Caco-2 (cell line): ENCODE results near the gene ZNF605. TPM values are rescaled to one million over a fixed set of nuclear protein-coding genes. Genes with fewer than 3 reads are reported as not detected.
A peak's percentile ranks its signal among the peaks of the same experiment; 100 is the strongest.

Experiments
- BruUV-seq: library from RNA; stranded (reverse); fragments of 400-500 nt; replicated peaks from 2 replicates; lab custom pipeline; 2021; lab: Mats Ljungman, UMichigan
- CTCF ChIA-PET: fragments of 300-600 bp; sonication (Branson Sonifier 250); formaldehyde crosslinking; loops from one replicate; lab custom pipeline; 2022; ENCODE audit warnings: antibody characterized with exemption; lab: Charles Lee
- POLR2A ChIA-PET: fragments of 300-600 bp; sonication (Branson Sonifier 250); formaldehyde crosslinking; loops from one replicate; lab custom pipeline; 2022; ENCODE audit warnings: antibody characterized with exemption; lab: Charles Lee
- DNase-seq, 2 experiments: peaks; one replicate each; pipeline versions ENCODE4 v3.0.0 to v3.0.0-alpha.2; 2020 to 2022
- H3K27me3 ChIP-seq: replicated peaks from 2 replicates; pipeline ENCODE4 v1.6.0; 2011; ENCODE audit warnings: low read length; ENCODE audit not compliant: control insufficient read depth, insufficient read depth
- H3K36me3 ChIP-seq: 2 replicates; pipeline ENCODE4 v1.5.1; 2011; ENCODE audit warnings: low read length; ENCODE audit not compliant: control insufficient read depth, insufficient read depth
- H3K4me1 ChIP-seq: fragments of 250-450 bp; sonication (Bioruptor Pico); 2 replicates; pipeline ENCODE4 v1.5.1; 2020; ENCODE audit warnings: mild to moderate bottlenecking
- H3K4me3 ChIP-seq: 2 replicates; pipeline ENCODE4 v1.5.1; 2011; ENCODE audit warnings: low read depth, mild to moderate bottlenecking, control low read depth, low read length
- H3K9me3 ChIP-seq: fragments of 250-450 bp; sonication (Bioruptor Pico); 2 replicates; pipeline ENCODE4 v1.5.1; 2020; ENCODE audit warnings: mild to moderate bottlenecking, moderate library complexity
- H3K27ac Mint-ChIP-seq: one replicate; pipeline ENCODE4 v1.8.0; 2022; ENCODE audit warnings: mixed read lengths; ENCODE audit not compliant: unreplicated experiment
- H3K27me3 Mint-ChIP-seq: one replicate; pipeline ENCODE4 v1.8.0; 2022; ENCODE audit warnings: mixed read lengths; ENCODE audit not compliant: insufficient read depth, unreplicated experiment
- H3K36me3 Mint-ChIP-seq: one replicate; pipeline ENCODE4 v1.8.0; 2022; ENCODE audit warnings: mild to moderate bottlenecking, mixed read lengths; ENCODE audit not compliant: insufficient read depth, unreplicated experiment
- H3K4me1 Mint-ChIP-seq: one replicate; pipeline ENCODE4 v1.8.0; 2022; ENCODE audit warnings: low read depth, mixed read lengths; ENCODE audit not compliant: unreplicated experiment
- H3K4me3 Mint-ChIP-seq: one replicate; pipeline ENCODE4 v1.8.0; 2022; ENCODE audit warnings: mild to moderate bottlenecking, moderate library complexity, mixed read lengths; ENCODE audit not compliant: unreplicated experiment
- H3K9me3 Mint-ChIP-seq: one replicate; pipeline ENCODE4 v1.8.0; 2022; ENCODE audit warnings: mixed read lengths; ENCODE audit not compliant: unreplicated experiment
- intact Hi-C: fragments of 100-400 bp; cut with micrococcal nuclease; formaldehyde crosslinking; loops from one replicate; pipeline ENCODE4 v1.10.0; 2022; ENCODE audit not compliant: unreplicated experiment
- total RNA-seq: library from RNA; stranded (reverse); gene quantifications from 2 replicates; pipeline ENCODE4 v1.2.3, GENCODE V29; 2022
- TF ChIP-seq, protein P1 (sequence below), 2 experiments: fragments of 200-600 bp in 1 of 2; IDR thresholded peaks; 1 replicate in 1 of 2; 2 replicates in 1 of 2; pipeline versions ENCODE4 v1.5.1 to v1.8.0; 2011 to 2022; ENCODE audit warnings: antibody characterized with exemption in 1 of 2, control low read depth in 1 of 2, inconsistent platforms in 1 of 2, low read depth in 1 of 2, low read length in 1 of 2, mild to moderate bottlenecking in 1 of 2, moderate library complexity in 1 of 2; ENCODE audit not compliant: insufficient read depth in 1 of 2, severe bottlenecking in 1 of 2, unreplicated experiment in 1 of 2

ZNF605 gene
- total RNA-seq, 1 experiment from 2014 or later = 7.1 TPM

DNA sequence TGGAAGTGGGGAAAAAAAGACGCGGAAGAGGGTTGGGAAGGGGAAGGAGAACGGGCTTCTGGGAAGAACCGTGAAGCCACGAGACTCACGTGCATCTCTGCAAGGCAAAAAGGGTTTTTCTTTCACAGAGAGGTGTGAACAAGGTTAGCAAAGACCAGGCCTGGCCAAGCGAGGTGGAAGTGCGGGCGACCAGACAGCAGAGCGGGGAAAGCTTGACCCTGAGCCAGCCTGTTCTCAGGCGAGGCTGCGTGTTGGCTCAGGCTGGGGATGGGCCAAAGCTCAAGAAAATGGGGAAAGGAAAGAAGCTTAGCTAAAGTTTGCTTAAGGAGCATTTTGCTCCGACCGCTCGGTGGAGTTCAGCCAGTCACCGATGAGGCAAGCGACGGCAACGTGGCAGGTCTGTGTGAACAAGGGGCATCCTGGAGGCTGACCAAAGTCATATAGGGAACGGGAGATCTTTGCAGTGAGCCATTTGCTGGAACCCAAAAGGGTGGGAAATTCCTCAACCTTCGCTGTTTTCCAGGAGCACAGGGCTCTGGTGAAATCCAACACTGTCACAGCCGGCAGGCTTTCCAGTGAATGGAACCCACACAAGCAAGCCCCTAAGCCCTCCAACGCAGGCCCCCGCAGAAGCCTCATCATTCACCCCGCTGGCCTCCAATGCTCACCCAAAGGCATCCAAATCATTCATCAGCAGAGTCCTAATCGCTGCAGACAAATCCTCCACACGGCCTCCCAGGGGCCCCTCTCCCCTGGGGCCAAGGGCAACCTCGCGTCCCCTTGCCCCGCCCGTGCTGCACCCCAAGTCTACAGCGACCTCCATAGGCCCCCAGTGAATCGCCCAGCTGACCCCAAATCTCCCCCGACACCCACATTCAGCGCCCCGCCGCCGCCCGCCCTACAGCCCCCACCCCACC is 754 bp downstream of the ZNF605 start:
- TF ChIP-seq, protein P1, sequence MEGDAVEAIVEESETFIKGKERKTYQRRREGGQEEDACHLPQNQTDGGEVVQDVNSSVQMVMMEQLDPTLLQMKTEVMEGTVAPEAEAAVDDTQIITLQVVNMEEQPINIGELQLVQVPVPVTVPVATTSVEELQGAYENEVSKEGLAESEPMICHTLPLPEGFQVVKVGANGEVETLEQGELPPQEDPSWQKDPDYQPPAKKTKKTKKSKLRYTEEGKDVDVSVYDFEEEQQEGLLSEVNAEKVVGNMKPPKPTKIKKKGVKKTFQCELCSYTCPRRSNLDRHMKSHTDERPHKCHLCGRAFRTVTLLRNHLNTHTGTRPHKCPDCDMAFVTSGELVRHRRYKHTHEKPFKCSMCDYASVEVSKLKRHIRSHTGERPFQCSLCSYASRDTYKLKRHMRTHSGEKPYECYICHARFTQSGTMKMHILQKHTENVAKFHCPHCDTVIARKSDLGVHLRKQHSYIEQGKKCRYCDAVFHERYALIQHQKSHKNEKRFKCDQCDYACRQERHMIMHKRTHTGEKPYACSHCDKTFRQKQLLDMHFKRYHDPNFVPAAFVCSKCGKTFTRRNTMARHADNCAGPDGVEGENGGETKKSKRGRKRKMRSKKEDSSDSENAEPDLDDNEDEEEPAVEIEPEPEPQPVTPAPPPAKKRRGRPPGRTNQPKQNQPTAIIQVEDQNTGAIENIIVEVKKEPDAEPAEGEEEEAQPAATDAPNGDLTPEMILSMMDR (IDR thresholded peaks at IDR 0.05; ENCODE audit: insufficient read depth in 1 of 2, low read depth in 1 of 2, low read length in 1 of 2, severe bottlenecking in 1 of 2, unreplicated experiment in 1 of 2) = no peak
- peaks cover 37% of the 10 kb centered on the region for H3K36me3 Mint-ChIP-seq
- Histone ChIP-seq H3K4me1 (no peaks in the 10 kb centered on the region), H3K9me3 (peaks cover 34% of the 10 kb centered on the region), H3K4me3 (peak overlapping the region; percentile 49), H3K27me3 (no peaks in the 10 kb centered on the region), H3K36me3 (no peaks in the 10 kb centered on the region)
- H3K27me3 Mint-ChIP-seq = no peaks in the 10 kb centered on the region
- ChIA-PET CTCF (interaction anchor here (1.0 kb wide), 1 partner anchor 226 kb away, joined by 3 read pairs; the partner anchor contains the start of gene ZNF268), POLR2A (interaction anchor here (0.9 kb wide), 1 partner anchor 125 kb away, joined by 6 read pairs; no protein-coding TSS in a partner anchor)
- H3K27ac Mint-ChIP-seq = peak overlapping the region; percentile 83
- peaks cover 20% of the 10 kb centered on the region for H3K9me3 Mint-ChIP-seq
- TSS peak; percentile 57 for BruUV-seq
- H3K4me1 Mint-ChIP-seq = peaks cover 11% of the 10 kb centered on the region
- intact Hi-C loops = loop anchor here (2.0 kb wide), 1 partner anchor 125 kb away; the partner anchor contains the start of gene ZNF140
- H3K4me3 Mint-ChIP-seq = peak overlapping the region; percentile 83
- DNase-seq = no peak

DNA sequence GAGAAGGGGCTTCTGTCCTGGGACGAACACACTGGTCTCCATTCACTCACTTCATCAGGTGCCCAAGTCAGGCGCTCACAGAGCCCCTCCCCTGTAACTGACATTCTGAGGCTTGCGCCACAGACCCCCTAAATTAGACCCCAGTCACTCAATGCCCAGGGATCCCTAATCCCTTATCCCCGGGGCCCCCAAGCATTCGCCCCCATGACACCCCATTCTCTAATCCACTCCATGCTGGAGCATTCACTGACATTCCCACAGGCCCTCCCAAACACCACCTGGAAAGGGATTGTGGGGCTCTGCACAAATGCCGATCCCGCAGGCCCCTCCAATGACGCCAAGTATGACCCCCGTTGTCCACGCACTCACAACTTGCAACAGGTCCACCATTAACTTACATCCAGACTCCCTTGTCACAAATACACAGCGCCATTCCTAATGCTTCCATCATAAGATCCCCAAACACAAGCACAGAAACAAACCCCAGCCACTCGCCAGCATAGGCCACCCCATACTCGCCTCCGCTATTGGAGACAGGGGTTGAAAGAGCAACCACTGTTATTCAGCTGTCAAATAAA is 1.5 kb downstream of the ZNF605 start:
- Histone ChIP-seq H3K9me3 (peaks cover 39% of the 10 kb centered on the region), H3K4me1 (no peaks in the 10 kb centered on the region), H3K4me3 (no peak overlapping the region), H3K27me3 (no peaks in the 10 kb centered on the region), H3K36me3 (no peaks in the 10 kb centered on the region)
- TF ChIP-seq, protein P1 (IDR thresholded peaks at IDR 0.05; ENCODE audit: insufficient read depth in 1 of 2, low read depth in 1 of 2, low read length in 1 of 2, severe bottlenecking in 1 of 2, unreplicated experiment in 1 of 2) = no peak
- Mint-ChIP-seq H3K27me3 (no peaks in the 10 kb centered on the region), H3K36me3 (peaks cover 38% of the 10 kb centered on the region), H3K9me3 (peaks cover 20% of the 10 kb centered on the region), H3K4me3 (peak overlapping the region; percentile 83), H3K4me1 (peaks cover 11% of the 10 kb centered on the region), H3K27ac (peak overlapping the region; percentile 42)
- intact Hi-C loops = no loop called here
- POLR2A ChIA-PET = no interaction called here
- no peak for DNase-seq
- BruUV-seq = no TSS peak
- CTCF ChIA-PET = no interaction called here

DNA sequence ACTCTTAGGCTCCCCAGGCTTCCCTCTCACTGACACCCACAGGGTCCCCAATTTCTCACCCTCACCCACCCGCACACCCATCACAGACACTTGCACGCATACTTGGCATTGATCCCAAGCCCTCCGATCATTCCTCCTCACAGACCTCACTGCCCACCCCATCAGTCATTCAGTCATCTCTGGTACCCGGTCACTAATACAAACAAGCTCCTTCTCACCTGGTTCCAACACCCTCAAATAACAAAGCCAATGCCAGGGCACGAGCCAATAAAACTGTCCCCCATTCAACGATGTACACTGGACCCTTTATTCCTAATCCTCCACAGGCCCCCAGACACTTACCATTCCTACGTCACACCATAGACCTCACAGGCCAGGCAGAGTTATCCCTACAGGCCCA is 2.3 kb downstream of the ZNF605 start:
- Histone ChIP-seq H3K9me3 (peaks cover 39% of the 10 kb centered on the region), H3K4me3 (no peak overlapping the region), H3K4me1 (no peaks in the 10 kb centered on the region), H3K27me3 (no peaks in the 10 kb centered on the region), H3K36me3 (no peaks in the 10 kb centered on the region)
- DNase-seq = no peak
- Mint-ChIP-seq H3K27me3 (no peaks in the 10 kb centered on the region), H3K27ac (no peak overlapping the region), H3K36me3 (peaks cover 43% of the 10 kb centered on the region), H3K4me3 (no peak overlapping the region), H3K9me3 (peaks cover 20% of the 10 kb centered on the region), H3K4me1 (peaks cover 11% of the 10 kb centered on the region)
- TF ChIP-seq, protein P1 (IDR thresholded peaks at IDR 0.05; ENCODE audit: insufficient read depth in 1 of 2, low read depth in 1 of 2, low read length in 1 of 2, severe bottlenecking in 1 of 2, unreplicated experiment in 1 of 2) = no peak
- intact Hi-C loops = no loop called here
- no TSS peak for BruUV-seq
- ChIA-PET CTCF (no interaction called here), POLR2A (no interaction called here)
